ENCODE measurements around the gene IL1RL1.

DNA sequence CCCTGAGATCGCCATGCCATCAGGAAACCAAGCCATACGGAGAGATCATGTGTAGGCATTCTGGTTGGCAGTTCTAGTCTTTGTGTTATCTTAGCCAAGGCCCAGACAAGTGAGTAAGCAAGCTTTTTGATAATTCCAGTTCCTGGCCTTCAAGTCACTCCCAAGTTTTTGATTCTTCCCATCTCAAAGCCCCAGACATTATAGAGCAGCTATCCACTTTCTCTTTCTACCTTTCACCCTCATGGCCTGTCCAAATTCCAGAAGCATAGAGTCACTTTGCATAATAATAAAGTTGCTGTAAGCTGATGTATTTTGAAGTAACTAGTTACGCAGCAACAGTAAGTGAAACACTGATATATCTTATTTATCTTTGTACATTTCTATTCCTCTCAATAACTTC lies 26.8 kb upstream of the IL1RL1 start:
- TF ChIP-seq, protein P1, sequence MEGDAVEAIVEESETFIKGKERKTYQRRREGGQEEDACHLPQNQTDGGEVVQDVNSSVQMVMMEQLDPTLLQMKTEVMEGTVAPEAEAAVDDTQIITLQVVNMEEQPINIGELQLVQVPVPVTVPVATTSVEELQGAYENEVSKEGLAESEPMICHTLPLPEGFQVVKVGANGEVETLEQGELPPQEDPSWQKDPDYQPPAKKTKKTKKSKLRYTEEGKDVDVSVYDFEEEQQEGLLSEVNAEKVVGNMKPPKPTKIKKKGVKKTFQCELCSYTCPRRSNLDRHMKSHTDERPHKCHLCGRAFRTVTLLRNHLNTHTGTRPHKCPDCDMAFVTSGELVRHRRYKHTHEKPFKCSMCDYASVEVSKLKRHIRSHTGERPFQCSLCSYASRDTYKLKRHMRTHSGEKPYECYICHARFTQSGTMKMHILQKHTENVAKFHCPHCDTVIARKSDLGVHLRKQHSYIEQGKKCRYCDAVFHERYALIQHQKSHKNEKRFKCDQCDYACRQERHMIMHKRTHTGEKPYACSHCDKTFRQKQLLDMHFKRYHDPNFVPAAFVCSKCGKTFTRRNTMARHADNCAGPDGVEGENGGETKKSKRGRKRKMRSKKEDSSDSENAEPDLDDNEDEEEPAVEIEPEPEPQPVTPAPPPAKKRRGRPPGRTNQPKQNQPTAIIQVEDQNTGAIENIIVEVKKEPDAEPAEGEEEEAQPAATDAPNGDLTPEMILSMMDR (IDR thresholded peaks at IDR 0.05; ENCODE audit: low read depth, low read length) = no peak
- no peak for TF ChIP-seq POLR2A (IDR thresholded peaks at IDR 0.05; ENCODE audit: extremely low read depth, insufficient read length)
- no peak for TF ChIP-seq MYC (IDR thresholded peaks at IDR 0.05; ENCODE audit: low read depth, low read length)
- TF ChIP-seq, protein P2, sequence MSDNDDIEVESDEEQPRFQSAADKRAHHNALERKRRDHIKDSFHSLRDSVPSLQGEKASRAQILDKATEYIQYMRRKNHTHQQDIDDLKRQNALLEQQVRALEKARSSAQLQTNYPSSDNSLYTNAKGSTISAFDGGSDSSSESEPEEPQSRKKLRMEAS (IDR thresholded peaks at IDR 0.05; ENCODE audit: low read depth, low read length) = no peak
